ENCODE measurements around the gene JPH2.

Gene JPH2

GRCh38 chr20:44066645-44067606 is 120.1 kb downstream of the JPH2 start:
- ATAC-seq: no peak
- DNase-seq: no peak
- Mint-ChIP-seq H3K9me3 (peaks cover 5 to 9% of the 10 kb centered on the region in 2 donors), H3K4me1 (peaks cover 68% of the 10 kb centered on the region), H3K4me3 (peak overlapping the region; percentile 5 to 30), H3K27ac (peak overlapping the region; percentile 69 to 100), H3K27me3 (no peaks in the 10 kb centered on the region)

- Mint-ChIP-seq H3K27ac (peak overlapping the region; percentile 29 to 46), H3K4me1 (peaks cover 61% of the 10 kb centered on the region)
Observed at GRCh38 chr20:44065401-44066340, 121.3 kb downstream of the JPH2 start.

GRCh38 chr20:44064501-44065400 is 122.2 kb downstream of the JPH2 start:
- peaks cover 7 to 20% of the 10 kb centered on the region in 2 donors for H3K9me3 Mint-ChIP-seq
- peaks cover 55% of the 10 kb centered on the region for H3K4me1 Mint-ChIP-seq
- ATAC-seq (no peak), DNase-seq (no peak)
- H3K4me3 Mint-ChIP-seq: no peak overlapping the region
- no peaks in the 10 kb centered on the region for H3K27me3 Mint-ChIP-seq
- H3K27ac Mint-ChIP-seq: peak overlapping the region in 1 of 2 donors; percentile 29

More at GRCh38 chr20:44065401-44066340, 121.3 kb downstream of the JPH2 start:
- DNase-seq: no peak
- H3K4me3 Mint-ChIP-seq: no peak overlapping the region
- H3K9me3 Mint-ChIP-seq: peaks cover 4 to 18% of the 10 kb centered on the region in 2 donors
- no peaks in the 10 kb centered on the region for H3K27me3 Mint-ChIP-seq
- no peak for ATAC-seq
